Testis (tissue), 5 donors: ENCODE data around the gene PRKCG. TPM values are rescaled to one million over a fixed set of nuclear protein-coding genes. Genes with fewer than 3 reads are reported as not detected.
A peak's percentile ranks its signal among the peaks of the same experiment; 100 is the strongest.
"Not testable (repeated sequence)": the region's sequence is repeated elsewhere in the genome, so short reads cannot be mapped to it uniquely, and the experiment has no call there.

ENCODE experiments used
- DNase-seq: peaks from one replicate; pipeline ENCODE4 v3.0.0-alpha.2; 2019
- H3K27ac ChIP-seq, 2 donors: fragments of 200-600 bp; sonication (generic); one replicate each; pipeline ENCODE4 v1.5.1; 2019
- H3K27me3 ChIP-seq: fragments of 200-600 bp; sonication (generic); one replicate; pipeline ENCODE4 v1.5.1; 2019
- H3K36me3 ChIP-seq: fragments of 200-600 bp; sonication (generic); one replicate; pipeline ENCODE4 v1.5.1; 2017; ENCODE audit warnings: low read depth; ENCODE audit errors: missing control alignments
- H3K4me1 ChIP-seq: fragments of 200-600 bp; sonication (generic); one replicate; pipeline ENCODE4 v1.5.1; 2019
- H3K4me3 ChIP-seq, 2 donors: fragments of 200-600 bp; sonication (generic); one replicate each; pipeline ENCODE4 v1.5.1; 2017 to 2019
- H3K9me3 ChIP-seq: fragments of 200-600 bp; sonication (generic); one replicate; pipeline ENCODE4 v1.5.1; 2017
- CTCF ChIP-seq, 3 experiments: fragments of 450-650 bp in 2 of 3; fragments of 200-600 bp in 1 of 3; sonication (generic) in 1 of 3; IDR thresholded peaks; one replicate each; pipeline ENCODE4 v1.5.1; 2016 to 2019; ENCODE audit warnings: antibody characterized with exemption in 3 of 3, mild to moderate bottlenecking in 2 of 3, moderate library complexity in 1 of 3
- POLR2A ChIP-seq: fragments of 450-650 bp; IDR thresholded peaks from one replicate; pipeline ENCODE4 v1.6.1; 2017; ENCODE audit warnings: antibody characterized with exemption, mild to moderate bottlenecking, moderate library complexity
- WGBS, 2 donors: methylation state at CpG; one replicate each; pipeline ENCODE4 v1.1.5; 2018; 5-methylcytosine and 5-hydroxymethylcytosine counted together
- intact Hi-C: fragments of 100-400 bp; cut with DNase I; formaldehyde crosslinking; loops from one replicate; pipeline ENCODE4 v1.15.1; 2023; ENCODE audit warnings: low total_unique reads
- long read RNA-seq, 2 donors: transcript quantifications; one replicate each; lab custom pipeline, GENCODE V29; 2026
- polyA plus RNA-seq: library from polyadenylated mRNA; stranded (reverse); fragments of 350-450 nt; fragmentation: Illumina TruSeq; extraction: RNeasy Lipid Tissue Mini Kit (QIAGEN cat#74804); gene quantifications from one replicate; pipeline ENCODE4 v1.2.3, GENCODE V29; 2014; ENCODE audit warnings: low read depth, low replicate concordance; ENCODE audit not compliant: insufficient read depth
- total RNA-seq, 2 donors: library from RNA; depleted of rRNA; stranded (reverse); fragments of >200 nt; gene quantifications; one replicate each; pipeline ENCODE4 v1.2.3, GENCODE V29; 2016

PRKCG gene
- total RNA-seq (10 to 100 TPM in 1 of 2 donors, 1 to 10 TPM in 1; 3.7 to 10.6 TPM), polyA plus RNA-seq (4.3 TPM)
- long read RNA-seq, donor 1, partial matches to known transcripts: 0 of 1 reads
- long read RNA-seq, donor 1, other reads (novel, unspliced or antisense): 0 of 1 reads
- long read RNA-seq, donor 2: 0 reads

- no peaks in the 10 kb centered on the region for H3K9me3 ChIP-seq
- DNase-seq: no peak
- H3K4me3 ChIP-seq: peak within 1 kb of the TSS; percentile 12 to 39
- intact Hi-C loops: no loop called here
- H3K36me3 ChIP-seq: no peaks in the 10 kb centered on the region
- H3K4me1 ChIP-seq: peaks cover 18% of the 10 kb centered on the region
- no peak within 1 kb of the TSS for H3K27ac ChIP-seq
- no peaks in the 10 kb centered on the region for H3K27me3 ChIP-seq
- WGBS, 2 donors: 3 to 5% methylated on average over 24 to 49 of the region's 49 CpGs
- peak in 1 of 3 experiments; percentile 14 for TF ChIP-seq CTCF (IDR thresholded peaks at IDR 0.05)
- no peak for TF ChIP-seq POLR2A
These were observed at the start of gene PRKCG for GRCh38 chr19:53881482-53882390. TSS of gene PRKCG (plus strand) at chr19:53882197. CDS start at chr19:53882495, 298 bp downstream.

GRCh38 chr19:53832861-53833260 lies 49.1 kb upstream of the PRKCG start:
- intact Hi-C loops: not testable (repeated sequence)

GRCh38 chr19:53838446-53838845 lies 43.6 kb upstream of the PRKCG start:
- 72 to 77% methylated on average over 5 of the region's 5 CpGs for WGBS, 2 donors
- H3K4me1 ChIP-seq: not testable (repeated sequence)

More at GRCh38 chr19:53832861-53833260, 49.1 kb upstream of the PRKCG start:
- not testable (repeated sequence) for H3K27me3 ChIP-seq, DNase-seq, H3K36me3 ChIP-seq, H3K4me3 ChIP-seq, H3K9me3 ChIP-seq, H3K4me1 ChIP-seq, H3K27ac ChIP-seq
- WGBS, 2 donors: 36 to 37% methylated on average over 10 to 13 of the region's 13 CpGs

GRCh38 chr19:53840241-53840640 lies 41.8 kb upstream of the PRKCG start:
- intact Hi-C loops: not testable (repeated sequence)

More at GRCh38 chr19:53838446-53838845, 43.6 kb upstream of the PRKCG start:
- DNase-seq, H3K36me3 ChIP-seq, H3K27ac ChIP-seq, H3K27me3 ChIP-seq, H3K4me3 ChIP-seq, H3K9me3 ChIP-seq, intact Hi-C loops: not testable (repeated sequence)

GRCh38 chr19:53840914-53841313 lies 41.1 kb upstream of the PRKCG start:
- DNase-seq, H3K27me3 ChIP-seq, intact Hi-C loops, H3K27ac ChIP-seq, H3K4me1 ChIP-seq, H3K4me3 ChIP-seq, H3K36me3 ChIP-seq, H3K9me3 ChIP-seq: not testable (repeated sequence)
- 82 to 83% methylated on average over 4 of the region's 4 CpGs for whole genome bisulfite sequencing, 2 donors

More at GRCh38 chr19:53840241-53840640, 41.8 kb upstream of the PRKCG start:
- H3K4me1 ChIP-seq, H3K36me3 ChIP-seq, H3K27me3 ChIP-seq, DNase-seq, H3K4me3 ChIP-seq, H3K9me3 ChIP-seq, H3K27ac ChIP-seq: not testable (repeated sequence)
- WGBS, 2 donors: 93 to 94% methylated on average over 12 of the region's 12 CpGs

GRCh38 chr19:53844849-53845246 lies 37.1 kb upstream of the PRKCG start:
- intact Hi-C loops: no loop called here
- DNase-seq: no peak
- H3K27me3 ChIP-seq: no peaks in the 10 kb centered on the region
- no peak for TF ChIP-seq POLR2A
- TF ChIP-seq CTCF (IDR thresholded peaks at IDR 0.05): no peak
- no peak overlapping the region for H3K4me3 ChIP-seq
- H3K36me3 ChIP-seq: no peaks in the 10 kb centered on the region
- H3K9me3 ChIP-seq: no peaks in the 10 kb centered on the region
- H3K27ac ChIP-seq: no peak overlapping the region
- H3K4me1 ChIP-seq: peaks cover 9% of the 10 kb centered on the region
- WGBS, 2 donors: 84 to 91% methylated on average over 9 of the region's 9 CpGs
